Astrocyte of the cerebellum (primary cell): ENCODE measurements around the gene CASP9.
"Not testable (repeated sequence)": the region's sequence is repeated elsewhere in the genome, so short reads cannot be mapped to it uniquely, and the experiment has no call there.

Experiments
- DNase-seq: peaks from one replicate; pipeline ENCODE4 v3.0.0-alpha.2; 2011; ENCODE audit warnings: low read depth
- H3K4me3 ChIP-seq: 2 replicates; pipeline ENCODE4 v1.5.1; 2011; ENCODE audit warnings: mild to moderate bottlenecking, low read depth, low read length, moderate library complexity
- in situ Hi-C: cut with HindIII; loops from 2 replicates; pipeline ENCODE4 v1.10.0; 2017; ENCODE audit warnings: low sequenced_read_pairs
- TF ChIP-seq, protein P1 (sequence below): IDR thresholded peaks from 2 replicates; pipeline ENCODE4 v1.5.1; 2012; ENCODE audit warnings: low read length, low read depth, moderate library complexity, mild to moderate bottlenecking; ENCODE audit errors: missing control alignments

CASP9 gene

DNA sequence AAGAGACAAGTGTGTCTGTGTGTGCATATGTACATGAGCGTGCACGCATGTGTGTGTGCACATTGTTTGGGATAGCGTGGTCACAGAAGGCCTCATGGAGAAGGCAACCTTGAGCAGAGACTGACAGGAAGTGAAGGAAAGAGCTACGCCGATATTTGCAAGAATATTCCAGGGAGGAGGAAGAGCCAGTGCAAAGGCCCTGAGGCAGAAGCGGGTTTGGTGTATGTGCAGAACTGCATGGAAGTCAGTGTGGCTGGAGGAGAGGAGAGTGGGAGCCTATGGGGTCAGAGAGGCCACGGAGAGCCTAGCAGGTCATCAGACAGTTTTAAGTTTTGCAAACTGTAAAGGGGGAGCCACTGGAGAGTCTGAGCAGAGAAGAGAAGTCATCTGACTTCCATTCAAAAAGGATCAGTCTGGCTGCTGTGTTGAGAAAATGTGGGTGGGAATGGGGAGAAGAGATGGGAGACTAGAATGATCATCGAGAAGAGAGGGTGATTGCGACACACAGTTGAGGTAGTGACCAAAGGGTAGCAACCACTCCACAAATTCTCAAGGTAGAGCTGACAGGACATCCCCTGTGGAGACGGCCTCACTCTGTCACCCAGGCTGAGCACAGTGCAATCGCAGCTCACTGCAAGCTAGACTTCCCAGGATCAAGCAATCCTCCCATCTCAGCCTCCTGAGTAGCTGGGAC is 44.2 kb downstream of the CASP9 start:
- in situ Hi-C loops: no loop called here
- TF ChIP-seq, protein P1, sequence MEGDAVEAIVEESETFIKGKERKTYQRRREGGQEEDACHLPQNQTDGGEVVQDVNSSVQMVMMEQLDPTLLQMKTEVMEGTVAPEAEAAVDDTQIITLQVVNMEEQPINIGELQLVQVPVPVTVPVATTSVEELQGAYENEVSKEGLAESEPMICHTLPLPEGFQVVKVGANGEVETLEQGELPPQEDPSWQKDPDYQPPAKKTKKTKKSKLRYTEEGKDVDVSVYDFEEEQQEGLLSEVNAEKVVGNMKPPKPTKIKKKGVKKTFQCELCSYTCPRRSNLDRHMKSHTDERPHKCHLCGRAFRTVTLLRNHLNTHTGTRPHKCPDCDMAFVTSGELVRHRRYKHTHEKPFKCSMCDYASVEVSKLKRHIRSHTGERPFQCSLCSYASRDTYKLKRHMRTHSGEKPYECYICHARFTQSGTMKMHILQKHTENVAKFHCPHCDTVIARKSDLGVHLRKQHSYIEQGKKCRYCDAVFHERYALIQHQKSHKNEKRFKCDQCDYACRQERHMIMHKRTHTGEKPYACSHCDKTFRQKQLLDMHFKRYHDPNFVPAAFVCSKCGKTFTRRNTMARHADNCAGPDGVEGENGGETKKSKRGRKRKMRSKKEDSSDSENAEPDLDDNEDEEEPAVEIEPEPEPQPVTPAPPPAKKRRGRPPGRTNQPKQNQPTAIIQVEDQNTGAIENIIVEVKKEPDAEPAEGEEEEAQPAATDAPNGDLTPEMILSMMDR: no peak
- DNase-seq: no peak
- H3K4me3 ChIP-seq: no peak overlapping the region

DNA sequence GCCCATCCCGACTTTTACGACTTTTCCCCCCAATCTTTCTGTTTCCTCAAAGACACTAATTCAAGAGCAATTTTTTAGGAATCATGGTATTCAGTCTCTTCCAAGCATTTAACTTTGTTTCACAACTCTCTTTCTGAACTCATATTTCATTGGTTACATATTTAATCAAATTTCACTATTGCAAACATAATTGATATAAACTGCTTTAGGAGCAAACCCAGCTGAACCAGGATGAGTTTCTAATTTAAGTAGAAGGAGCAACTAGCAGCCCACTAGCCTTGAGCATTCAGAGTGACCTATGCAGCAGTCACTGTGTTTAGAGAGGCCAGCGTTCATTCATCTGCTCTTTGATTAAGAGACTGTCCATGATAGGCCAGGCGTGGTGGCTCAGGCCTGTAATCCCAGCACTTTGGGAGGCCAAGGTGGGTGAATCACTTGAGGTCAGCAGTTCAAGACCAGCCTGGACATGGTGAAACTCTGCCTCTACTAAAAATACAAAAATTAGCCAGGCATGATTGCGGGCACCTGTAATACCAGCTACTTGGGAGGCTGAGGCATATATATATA is 46.3 kb downstream of the CASP9 start:
- DNase-seq: no peak
- in situ Hi-C loops: no loop called here
- TF ChIP-seq, protein P1: no peak
- no peak overlapping the region for H3K4me3 ChIP-seq

DNA sequence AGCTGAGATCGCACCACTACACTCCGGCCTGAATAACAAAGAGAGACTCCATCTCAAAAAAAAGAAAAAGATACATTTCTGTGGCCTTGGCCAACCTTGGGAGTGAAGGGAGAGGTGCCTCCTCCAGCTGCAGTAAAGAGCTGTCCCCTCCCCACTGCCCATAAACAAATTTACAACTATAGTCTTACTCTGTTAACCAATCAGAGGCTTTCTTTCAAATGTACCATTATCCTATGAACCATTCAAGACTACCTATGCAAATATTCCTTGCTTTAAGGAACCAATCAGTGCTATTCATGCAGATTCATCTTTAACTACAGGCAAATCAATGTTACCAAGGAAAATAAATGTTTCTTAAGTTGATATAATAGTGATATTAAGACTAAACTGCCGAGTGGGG is 47.1 kb downstream of the CASP9 start:
- DNase-seq: no peak
- in situ Hi-C loops: no loop called here

DNA sequence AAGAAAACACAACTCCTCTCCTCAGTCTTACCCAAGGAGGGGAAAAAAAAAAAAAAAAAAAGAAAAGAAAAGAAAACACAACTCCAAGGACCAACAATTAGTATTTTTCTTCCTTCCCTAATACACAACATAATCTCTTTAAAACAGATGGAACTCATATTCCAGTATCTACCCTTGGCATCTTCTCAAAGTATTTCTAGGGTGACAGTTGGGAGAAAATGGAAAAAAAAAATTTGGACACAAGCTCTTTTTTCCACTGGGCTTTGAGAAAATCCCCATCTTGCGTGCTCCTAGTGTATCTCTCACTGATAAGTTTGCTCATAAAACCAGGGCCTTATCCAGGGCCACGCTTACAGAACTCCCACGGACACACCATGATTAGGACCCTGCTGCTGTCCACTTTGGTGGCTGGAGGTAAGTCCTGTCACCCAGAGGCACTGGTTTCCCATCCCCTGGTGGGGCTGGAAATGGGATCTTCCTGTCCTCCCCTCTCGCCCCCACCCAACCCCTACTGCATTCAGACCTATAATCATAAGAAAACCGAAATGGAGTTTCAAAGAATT is 48.2 kb downstream of the CASP9 start, which contains the start of gene CELA2B:
Gene CELA2B (plus strand): TSS at position 353 of the 563 bp plus-strand sequence. CDS start 22 bp downstream, at position 375.
- no peak for DNase-seq
- no peak within 1 kb of the TSS for H3K4me3 ChIP-seq
- TF ChIP-seq, protein P1: no peak
- in situ Hi-C loops: no loop called here

More for the DNA sequence above, 47.1 kb downstream of the CASP9 start:
- no peak overlapping the region for H3K4me3 ChIP-seq
- TF ChIP-seq, protein P1: no peak

DNA sequence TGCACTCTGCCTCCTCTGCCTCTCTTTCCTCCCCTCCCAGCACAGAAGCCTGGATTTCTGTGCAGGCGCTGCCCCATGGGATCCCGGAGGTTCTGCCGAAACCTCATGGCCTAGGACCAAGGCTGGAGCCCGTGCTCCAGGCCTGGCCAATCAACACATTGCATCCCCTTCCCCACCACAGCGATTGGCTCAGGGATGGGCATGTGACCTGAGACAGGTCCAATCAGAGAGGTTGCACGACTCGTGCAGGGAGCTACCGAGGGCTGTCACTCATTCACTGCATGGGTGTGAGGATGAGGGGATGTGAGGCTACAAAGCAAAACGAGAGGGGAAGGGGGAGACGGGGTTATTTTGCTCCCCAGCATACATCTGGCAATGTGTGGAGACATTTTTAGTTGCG is 51.4 kb downstream of the CASP9 start:
- no peak overlapping the region for H3K4me3 ChIP-seq
- in situ Hi-C loops: no loop called here
- TF ChIP-seq, protein P1: no peak
- DNase-seq: no peak

DNA sequence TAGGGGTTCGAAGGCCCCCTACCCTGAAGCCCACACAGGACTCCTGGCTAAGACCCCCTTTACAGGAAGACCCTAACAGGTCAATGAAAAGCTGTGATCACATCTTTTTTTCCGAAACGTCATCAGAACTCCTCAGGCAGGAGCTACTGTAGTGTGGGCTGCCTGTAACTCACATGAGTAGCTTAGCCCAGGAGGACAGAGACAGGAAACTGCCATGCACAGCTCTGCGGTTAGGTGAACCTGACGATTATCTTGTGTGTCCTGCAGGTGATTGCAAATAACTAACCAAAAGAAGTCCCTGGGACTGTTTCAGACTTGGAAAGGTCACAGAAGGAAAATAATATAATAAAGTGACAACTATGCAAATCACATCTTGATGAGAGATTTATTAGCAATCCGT is 52.3 kb downstream of the CASP9 start:
- DNase-seq, in situ Hi-C loops, H3K4me3 ChIP-seq: not testable (repeated sequence)

DNA sequence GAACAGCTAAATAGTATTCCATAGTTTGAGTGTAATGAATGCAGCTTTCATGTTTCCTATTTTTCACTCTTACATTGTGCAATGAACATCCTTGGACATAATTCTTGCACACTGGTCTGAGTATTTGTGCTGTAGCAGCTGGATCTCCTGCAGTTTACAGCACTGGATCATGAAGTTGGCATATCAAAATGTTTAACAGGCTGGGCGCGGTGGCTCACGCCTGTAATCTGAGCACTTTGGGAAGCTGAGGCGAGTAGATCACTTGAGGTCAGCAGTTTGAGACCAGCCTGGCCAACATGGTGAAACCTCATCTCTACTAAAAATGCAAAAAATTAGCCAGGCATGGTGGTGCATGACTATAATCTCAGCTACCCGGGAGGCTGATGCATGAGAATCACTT is 52.9 kb downstream of the CASP9 start:
- DNase-seq, in situ Hi-C loops, H3K4me3 ChIP-seq: not testable (repeated sequence)

DNA sequence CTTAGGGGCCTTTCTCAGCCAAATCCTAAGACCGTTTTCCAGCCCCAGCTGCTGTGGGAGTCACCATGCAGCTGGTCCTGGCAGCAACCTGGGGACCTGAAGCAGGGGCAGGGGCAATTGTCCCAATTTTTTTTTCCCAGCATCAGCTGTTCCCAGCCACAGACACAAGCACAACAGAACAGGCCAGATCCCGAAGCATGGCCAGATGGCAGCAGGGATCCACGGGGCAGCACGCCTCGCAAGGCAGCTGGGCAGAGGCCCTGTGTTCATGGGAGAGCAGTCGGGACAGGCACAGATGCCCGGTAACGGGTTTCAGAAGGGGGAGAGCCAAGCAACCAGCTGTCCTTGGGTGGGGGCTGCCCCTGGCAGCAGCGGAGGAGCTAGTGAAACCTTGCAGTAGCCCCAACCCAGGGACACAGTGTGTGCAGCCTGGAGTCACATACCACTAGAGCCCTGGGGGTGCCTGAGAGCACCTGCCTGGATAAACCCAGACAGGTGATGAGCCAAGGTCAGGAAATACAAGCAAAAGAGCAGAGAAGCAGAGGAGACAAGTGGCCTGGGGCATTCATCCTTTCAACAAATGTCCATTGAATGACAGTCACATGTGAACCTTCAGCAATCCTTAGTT is 54.1 kb downstream of the CASP9 start:
- H3K4me3 ChIP-seq, DNase-seq, in situ Hi-C loops: not testable (repeated sequence)
